HG03139 (cell line): ENCODE results near the gene CBX5.
"Not testable (repeated sequence)": the region's sequence is repeated elsewhere in the genome, so short reads cannot be mapped to it uniquely, and the experiment has no call there.

Experiments
- ATAC-seq: cut with Tn5 transposase; IDR thresholded peaks from one replicate; pipeline ENCODE4 v1.9.1; 2021; ENCODE audit not compliant: unreplicated experiment

Gene CBX5

DNA sequence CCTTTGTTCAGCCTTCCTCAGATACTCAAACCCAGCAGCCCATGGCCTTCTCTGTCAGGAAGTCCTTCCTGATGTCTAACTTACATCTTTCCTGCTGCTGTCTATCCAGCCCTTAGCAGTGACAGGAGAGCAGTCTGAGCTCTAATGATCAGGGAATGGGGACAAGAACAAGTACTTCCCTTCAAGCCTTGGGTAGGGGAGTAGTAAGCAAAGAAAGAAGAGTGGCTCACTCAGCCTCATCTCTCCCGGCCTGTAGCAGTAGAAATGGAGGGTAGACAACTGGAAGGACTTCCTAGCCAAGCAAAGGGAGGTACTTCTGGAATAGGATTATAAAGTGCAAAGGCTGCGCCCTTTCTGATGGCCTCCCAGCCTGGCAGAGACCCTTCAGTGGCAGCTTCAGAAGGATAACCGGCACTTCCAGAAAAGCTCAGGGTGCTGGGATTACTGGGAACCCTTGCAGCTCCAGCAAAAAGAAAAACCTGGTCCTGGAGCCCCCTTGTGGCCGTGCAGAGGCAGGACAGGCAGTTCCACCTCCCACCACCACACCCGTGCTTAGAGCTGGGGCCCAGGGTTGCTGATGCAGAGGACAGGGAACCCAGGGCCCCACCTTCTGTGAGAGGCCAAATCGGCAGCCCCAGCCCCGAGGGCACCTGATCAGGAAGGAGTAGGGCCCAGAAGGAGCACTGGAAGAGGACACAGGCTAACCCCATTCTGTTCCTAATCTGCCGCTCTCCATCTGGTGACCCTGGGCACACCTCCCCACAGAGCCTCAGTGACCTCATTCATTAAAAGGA lies 78.7 kb downstream of the CBX5 start:
- no peak for ATAC-seq

DNA sequence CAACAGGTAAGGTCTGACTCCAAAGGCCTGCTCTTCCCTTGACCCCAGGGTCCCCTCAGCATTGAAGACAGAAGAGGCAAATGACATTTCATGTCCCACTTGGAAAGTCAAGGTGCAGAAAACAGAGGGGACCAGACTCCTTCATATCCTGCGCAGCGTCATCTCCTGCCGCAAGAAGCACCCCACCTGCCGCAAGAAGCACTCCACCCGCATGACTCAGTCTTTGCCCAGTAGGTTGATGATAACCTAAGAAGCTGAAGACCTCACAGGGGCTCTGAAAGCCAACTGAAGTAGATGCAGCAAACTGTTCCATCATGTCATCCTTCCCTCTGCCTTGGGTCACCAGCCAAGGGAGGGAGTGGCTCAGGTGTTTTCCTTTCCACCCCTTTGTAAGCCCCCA lies 79.5 kb downstream of the CBX5 start:
- no peak for ATAC-seq

DNA sequence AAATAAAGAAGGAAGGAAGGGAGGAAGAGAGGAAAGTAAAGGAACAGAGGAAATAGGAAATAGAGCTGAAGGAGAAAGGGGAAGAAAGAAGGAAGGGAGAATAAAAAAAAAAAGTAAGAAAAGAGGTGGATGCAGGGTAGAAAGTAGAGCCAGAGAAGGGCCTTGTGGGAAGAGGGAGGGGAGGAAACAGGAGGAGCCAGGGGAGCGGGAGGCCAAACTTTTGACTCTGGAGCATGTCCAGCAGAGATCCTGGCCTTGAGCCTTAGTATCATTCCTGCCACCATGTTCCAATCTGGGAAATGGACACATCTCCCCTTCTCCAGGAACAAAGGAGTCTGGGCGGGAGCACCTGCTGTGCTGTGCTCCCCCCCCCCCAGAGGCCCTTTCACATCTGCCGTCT lies 80.0 kb downstream of the CBX5 start:
- no peak for ATAC-seq

DNA sequence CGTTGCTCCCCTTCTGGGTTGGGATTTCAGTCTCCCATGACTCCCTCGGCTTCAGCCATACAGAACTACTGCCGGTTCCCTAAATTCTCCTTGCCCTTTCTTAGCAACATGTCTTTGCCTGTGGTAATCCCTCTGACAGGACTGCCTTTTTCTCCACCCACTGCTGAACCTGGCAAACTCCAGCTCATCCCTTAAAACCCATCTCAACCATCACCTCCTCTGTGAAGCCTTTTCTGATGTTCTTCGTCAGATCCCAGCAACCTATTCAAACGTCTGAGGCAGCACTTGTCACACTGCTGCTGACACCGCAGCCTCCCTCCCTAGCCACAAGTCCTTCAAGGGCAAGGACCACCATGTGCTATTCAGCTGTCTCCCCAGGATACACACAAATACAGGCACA lies 80.9 kb downstream of the CBX5 start:
- no peak for ATAC-seq

DNA sequence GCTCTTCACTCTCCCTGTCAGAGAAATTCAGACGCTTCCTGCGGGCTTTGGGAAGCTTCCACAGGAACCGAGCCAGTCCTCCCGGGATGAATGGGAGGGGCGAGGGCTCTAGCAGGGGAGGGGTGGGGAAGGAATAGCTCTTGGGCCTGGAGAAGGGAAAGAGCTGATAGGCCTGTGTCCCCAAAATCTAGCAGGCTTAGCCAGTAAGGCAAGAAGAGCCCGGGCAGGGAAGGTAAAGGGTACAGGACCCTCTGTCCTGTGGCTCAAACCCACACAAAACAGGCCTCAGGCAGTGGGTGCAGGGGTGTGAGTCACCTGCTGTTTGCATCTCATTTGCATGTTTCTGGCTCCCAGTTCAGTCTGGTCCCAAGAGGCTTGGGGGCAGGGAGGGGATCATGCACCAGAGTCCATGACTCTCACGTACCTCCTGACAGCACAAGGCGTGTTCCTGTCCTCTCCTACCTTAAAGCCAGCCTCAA lies 82.5 kb downstream of the CBX5 start:
- no peak for ATAC-seq

DNA sequence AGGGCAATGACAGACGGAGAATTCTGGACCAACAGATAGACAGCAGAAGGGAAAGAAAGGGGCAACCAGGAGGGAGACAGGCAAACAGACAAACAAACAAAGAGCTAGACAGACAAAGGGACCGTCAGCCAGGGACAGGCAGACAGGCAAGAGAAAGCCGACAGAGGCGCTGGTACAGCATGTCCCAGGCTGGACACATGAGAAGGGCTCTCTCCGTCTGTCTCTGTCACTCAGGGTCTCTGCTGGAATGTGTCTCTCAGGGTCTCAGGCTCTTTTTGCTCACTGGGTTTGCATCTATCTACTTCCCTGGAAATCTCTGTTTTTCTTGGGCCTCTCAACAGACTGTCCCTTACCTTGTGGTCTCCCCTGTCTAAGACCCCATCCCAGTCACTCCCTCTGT lies 82.9 kb downstream of the CBX5 start:
- no peak for ATAC-seq

DNA sequence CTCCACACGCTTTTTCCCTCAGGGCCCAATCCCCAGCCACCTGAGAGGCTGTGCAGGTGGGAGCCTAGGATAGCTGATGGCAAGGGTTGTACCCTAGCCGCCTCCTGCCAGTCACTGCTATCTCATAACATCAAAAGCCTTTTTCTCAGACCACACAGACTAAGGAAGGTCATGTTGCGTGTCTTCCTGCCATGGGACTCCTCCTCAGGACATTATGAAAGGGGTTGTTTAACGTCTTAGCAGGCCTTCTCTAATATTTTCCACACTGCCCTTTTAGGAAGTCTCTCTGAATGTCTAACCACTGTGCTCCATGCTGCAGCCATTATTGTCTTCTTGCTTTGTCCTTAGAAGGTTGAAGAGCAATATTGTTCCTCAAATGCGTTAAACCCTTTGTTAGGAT lies 83.5 kb downstream of the CBX5 start:
- no peak for ATAC-seq

DNA sequence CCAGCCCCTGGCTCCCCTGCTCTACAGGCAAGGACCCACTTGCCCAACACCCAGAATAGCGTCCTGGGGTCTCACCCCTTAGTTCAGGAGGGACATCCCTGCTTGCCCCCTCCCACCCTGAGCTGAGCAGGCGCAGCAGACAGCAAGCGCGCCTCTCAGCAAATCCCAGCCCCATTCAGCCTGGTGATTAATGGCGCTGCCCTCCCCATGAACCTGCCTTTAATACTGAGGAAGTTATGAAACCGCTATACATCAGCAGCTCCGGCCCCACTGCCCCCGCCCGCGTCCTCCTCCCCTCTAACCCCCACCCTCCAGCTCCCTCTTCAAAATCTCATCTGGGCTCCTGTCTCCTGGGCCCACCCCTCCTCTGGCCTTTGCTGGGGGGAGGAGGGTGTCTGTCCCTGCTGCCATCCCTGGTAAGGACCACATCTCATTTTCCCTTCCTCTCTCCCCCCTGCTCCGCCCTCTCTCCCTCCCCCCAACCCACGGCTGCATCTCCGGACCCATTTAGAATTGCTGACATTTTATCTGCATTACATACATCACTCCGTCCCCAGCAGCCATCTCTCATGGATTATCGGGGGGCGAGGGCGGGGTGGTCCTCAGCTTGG lies 84.1 kb downstream of the CBX5 start:
- ATAC-seq: no peak

DNA sequence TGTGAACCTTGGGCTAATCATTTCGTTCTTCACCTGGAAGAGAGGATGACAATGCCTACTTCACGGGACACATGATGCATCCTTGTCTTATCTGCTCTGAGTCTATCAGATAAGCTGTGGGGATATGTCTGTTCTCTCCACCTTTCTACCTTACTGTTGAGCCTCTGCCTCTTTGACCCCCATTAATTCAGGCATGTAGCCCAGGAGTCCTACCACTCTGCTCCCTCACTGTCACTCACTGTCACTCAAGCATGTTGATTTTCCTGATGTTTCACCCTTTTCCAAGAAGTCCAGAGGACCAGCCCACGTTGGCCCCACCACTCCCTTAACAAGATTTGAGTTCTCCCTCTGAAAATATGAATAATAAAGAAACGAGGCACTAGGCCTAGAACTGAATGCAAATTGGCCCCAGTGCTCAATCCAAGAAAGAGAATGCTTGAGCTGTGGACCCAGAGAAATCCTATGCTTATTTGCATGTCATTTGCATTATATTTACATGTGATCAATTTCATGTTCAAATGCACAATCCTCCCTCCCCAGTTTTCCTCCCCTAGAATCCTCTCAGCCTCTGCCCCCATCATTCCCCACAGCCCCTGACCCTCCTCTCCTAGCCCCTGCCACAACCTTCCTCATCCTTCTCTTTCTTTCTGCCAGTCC lies 84.7 kb downstream of the CBX5 start:
- no peak for ATAC-seq

DNA sequence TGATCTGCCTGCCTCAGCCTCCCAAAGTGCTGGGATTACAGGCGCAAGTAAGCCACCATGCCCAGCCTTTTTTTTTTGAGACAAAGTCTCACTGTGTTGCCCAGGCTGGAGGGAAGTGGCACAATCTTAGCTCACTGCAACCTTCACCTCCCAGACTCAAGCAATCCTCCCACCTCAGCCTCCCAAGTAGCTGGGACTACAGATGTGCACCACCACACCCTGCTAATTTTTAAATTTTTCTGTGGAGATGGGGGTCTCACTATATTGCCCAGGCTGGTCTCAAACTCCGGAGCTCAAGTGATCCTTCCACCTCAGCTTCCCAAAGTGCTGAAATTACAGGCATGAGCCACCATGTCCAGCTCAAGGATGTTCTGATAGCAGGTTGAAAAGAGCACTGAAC lies 85.3 kb downstream of the CBX5 start:
- ATAC-seq: not testable (repeated sequence)

DNA sequence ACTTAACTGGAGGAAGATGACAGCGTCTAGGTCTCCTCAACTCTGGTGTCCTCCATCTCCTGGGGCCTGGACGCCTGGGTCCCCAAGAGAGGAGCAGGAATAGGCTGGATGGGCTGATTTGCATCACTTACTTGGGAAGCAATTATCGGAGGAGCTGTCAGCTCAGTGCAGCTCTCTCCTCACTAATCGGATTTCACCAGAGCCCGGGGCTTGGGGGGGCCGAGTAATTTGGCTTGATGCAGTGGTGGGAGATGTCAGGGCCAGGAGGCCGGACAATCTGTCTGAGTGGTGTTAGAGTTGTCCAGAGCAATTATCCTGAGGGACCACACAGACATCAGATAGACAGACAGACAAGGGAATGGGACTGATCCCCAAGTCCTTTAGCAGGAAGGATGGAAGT lies 86.5 kb downstream of the CBX5 start:
- no peak for ATAC-seq

DNA sequence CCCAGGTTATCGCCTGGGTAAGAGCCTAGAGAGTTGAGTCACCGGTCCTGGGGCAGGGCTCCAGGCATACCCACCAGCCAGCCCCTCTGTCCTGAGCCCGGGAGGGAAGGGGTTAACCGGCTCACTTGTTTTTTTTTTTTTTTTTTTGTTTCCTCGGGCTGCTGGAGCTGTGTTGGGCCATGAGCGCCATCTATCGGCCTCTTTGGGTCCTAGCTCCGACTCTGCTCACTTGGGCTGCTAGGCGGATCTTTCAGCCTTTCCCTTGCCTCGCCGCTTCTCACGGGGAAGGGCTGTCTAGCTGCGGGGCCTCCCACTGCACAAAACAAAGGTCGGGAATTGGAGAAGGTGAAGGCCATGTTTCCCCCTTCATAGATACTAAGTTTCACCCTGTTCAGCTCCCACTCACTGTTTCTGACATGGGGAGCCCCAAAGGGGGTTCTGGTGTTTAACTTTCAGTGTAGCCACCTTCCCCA lies 88.3 kb downstream of the CBX5 start:
- ATAC-seq: no peak

DNA sequence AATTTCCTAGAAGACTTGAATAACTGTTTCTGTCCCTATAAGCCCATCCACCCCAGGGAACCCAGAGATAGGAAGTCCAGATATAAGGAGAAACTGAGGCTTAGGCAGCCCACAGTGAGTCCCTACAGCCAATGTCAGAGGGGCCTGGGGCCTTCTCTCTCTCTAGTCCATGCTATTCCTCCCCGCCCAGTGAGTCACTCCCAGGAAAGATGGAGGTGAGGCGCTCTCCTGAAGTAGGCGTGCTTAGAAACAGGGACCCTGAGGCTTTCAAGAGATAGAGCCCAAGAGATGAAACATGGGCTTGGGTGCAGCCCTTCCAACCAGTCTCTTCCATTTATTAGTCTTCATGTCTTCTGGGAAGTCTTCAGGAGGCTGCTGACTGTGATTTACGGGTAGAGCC lies 88.8 kb downstream of the CBX5 start:
- no peak for ATAC-seq

DNA sequence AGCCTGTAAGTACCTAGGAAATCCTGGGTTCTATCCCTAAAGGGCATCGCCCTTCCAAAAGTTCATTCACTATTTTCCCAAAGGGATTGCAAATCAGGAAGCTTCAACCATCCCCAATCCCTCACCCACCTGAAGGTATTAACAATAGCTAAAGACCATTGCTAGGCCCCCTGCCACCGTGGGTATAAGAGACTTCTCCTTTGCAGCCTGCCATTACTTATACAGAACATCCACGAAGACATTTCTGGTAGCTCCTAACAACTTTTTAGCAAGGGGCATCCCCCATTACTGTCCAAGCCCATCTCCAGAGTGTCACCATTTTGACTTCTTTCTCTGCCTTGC lies 90.8 kb downstream of the CBX5 start:
- ATAC-seq: no peak

DNA sequence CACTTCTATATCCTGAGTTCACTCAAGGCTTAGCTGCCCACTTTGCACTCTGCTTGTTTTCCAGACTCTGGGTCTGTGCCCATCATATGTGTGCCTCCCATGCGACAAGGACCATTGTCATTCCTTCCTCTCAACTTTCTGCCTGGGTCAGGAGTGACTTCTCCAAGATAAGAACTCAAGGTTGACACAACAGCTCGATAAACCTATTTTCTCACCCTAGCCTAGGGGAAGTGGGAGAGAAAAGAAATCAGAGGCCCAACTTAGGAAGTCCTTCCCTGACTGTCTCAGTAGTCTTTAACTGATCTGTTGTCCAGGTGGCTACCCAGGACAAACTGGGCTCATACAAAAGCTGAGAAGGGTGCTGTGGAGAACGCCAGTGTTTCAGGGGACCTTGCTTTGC lies 92.8 kb downstream of the CBX5 start:
- no peak for ATAC-seq

DNA sequence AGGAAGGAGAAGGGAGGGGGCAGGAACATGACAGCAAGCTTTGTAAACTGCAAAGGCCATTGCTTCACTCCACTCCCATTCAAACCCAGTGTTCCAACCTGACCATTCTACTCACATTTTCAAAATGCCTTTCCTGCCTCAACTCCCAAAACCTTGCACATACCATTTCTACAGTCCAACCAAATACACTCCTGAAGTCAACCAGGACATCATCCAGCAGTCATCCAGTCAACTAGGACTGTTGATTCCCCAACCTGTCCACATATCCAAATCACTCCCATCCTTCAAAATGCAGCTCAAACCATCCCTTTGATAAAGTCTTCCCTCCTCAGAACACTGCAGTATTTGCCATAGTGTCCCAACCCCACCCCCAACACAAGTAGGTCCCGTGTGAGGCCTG lies 94.0 kb downstream of the CBX5 start:
- ATAC-seq: no peak

DNA sequence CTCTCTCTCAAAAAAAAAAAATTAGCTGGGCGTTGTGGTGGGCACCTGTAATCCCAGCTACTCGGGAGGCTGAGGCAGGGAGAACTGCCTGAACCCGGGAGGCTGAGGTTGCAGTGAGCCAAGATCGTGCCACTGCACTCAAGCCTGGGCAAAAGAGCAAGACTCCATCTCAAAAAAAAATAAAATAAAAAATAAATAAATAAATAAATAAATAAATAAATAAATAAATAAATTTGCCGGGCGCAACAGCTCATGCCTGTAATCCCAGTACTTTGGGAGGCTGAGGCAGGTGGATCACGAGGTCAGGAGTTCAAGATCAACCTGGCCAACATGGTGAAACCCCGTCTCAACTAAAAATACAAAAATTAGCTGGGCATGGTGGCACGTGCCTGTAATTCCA lies 94.6 kb downstream of the CBX5 start:
- not testable (repeated sequence) for ATAC-seq

DNA sequence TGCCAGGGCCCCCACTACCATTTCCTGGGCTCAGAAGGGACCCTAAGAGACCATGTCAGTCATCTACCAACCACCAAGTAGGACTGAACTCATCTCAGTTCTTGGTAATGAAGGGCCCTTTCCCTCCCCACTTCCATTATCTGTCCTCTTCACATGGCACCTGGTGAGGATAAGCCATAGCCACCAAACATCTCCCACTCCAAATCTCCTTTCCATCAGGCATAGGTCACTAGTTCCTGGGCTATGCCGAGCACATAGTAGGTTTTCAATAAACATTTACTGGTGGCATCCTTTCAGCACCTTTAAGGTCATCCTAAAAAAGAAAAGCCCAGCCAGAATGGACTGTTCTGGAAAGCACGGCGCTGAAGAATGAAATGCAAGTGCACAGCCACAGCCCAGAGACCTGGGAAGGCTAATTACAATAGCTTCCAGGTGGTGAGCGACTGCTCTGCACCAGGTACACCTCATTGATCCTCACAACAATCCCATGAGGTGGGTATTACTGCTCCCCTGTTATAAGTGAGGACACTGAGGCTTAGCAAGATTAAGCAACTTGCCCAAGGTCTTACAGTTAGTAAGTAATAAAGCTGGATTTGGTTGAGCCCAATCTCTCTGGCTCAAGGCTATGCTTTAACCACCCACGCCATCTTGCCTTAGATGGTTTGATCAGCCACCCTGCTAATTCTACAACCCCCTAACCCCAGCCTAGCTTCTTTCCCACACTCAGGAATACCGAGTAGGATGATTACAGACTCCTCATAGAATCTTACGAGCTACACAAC lies 95.7 kb downstream of the CBX5 start:
- ATAC-seq: no peak

DNA sequence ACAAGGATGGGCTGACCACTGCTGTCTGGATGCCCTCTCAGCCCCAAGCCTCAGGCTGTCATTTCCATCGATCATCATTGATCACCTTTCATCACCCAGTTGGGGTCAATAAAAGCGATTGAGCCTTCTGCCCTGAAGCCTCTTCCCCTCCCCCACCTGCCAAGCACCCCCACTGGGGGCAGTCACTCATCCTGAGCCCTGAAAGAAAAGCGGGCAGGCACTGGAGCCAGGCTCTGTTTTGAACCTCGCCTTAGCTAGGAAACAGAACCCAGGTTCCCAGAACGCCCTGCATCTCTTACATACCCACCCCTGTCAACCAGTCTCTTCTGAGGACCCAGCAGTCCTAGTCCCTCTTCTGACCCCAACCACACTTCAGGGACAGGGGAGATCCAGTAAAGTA lies 96.9 kb downstream of the CBX5 start:
- ATAC-seq: no peak

DNA sequence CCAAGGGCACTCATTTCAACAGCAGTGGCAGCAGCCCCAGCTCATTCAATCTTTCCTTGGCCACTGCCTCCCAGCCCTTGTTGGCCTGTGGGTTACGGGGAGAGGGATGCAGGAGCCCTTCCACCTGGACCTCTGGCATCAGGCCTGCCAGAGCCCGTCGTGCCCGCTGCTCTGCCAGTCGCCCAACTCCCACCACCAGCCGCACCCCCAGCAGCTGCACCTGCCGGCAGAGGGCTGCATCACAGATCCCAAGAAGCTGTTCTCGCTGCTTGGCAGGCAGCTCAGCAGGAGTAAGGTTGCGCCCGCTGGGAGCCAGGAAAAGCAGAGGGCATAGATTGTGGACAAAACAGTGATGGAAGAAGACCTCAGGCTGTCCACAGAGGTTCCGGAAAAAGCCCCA lies 97.8 kb downstream of the CBX5 start:
- no peak for ATAC-seq
